Measurements from ENCODE around the gene SPINK4.

Gene SPINK4

GRCh38 chr9:33294670-33295432, 54.9 kb downstream of the SPINK4 start:
- DNase-seq: no peak

DNA sequence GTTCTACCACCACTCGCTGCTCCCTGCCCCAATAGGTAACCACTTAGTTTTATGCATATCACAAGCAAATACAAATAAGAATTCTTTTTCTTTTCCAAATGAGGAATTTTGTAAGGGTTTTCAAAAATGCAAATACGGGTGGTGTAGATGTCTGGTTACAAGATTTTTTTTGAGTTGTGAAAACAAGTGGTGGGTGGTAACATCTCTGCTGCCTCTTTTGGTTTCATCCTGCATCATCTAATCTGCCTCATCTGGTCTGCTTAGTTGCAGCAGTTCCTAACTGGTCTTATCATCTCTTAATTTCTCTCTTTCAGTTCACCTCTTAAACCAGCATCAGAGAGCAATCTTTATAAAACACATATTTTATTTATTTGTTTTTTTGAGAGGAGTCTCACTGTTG, 55.6 kb downstream of the SPINK4 start:
- DNase-seq: no peak

DNA sequence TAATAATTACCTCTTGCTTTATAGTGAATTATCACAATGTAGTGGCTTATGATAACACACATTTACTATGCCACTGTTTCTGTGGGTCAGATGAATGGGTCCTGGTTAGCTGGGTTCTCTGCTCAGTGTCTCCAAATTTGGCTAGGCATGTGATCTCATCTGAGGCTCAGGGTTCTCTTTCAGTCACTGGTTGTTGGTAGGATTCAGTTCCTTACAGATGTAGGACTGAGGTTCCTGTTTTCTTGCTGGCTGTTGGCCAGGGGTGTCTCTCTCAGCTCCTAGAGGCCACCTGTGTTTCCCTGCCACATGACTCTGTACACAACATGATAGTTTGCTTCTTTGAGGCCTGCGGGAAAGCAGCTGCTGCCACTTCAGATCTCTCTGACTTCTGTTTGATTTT, 57.5 kb downstream of the SPINK4 start:
- DNase-seq: no peak
